ENCODE results near the gene UCN2. TPM values are rescaled to one million over a fixed set of nuclear protein-coding genes. Genes with fewer than 3 reads are reported as not detected.
A peak's percentile ranks its signal among the peaks of the same experiment; 100 is the strongest.

Gene UCN2
- total and polyA plus RNA-seq, 2 of the 4 experiments (the other 2 are of a cell fraction): 0.54 to 2.7 TPM

DNA sequence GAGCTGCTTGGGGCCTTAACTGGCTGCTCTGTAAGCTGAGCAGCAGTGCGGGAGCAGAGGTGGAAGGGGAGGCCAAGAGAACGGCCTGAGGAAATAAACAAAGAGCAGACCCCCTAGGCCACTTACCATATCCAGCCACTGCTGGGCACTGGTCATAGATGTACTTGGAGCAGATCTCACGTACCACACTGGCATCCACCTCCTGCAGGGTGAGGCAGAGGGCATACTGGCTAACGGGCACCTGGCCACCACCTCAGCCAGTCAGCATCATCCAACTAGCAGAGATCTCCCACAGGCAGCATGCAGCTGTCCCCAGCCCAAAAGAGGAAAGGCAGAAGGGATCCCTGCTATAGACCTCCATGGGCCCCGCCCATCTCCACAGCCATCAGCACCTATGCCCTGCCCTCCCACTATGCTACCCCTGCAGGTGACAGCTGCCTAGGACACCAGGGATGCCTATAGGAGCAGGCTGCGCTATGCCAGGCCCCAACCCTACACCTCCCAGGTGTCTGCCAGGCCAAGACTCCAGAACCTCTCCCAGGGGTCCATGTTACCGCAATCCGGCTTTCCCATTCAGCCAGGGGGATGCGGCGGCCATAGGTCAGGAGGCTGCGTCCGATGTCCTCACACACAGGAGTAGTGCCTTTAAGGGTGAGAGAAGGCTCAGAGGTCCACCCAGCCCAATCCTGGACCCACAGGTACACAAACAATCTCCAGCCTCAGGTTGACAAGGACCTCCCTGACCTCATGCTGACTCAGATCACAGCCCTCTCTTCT lies 36.1 kb upstream of the UCN2 start:
- peak overlapping the region; percentile 38; the same call in 1 of the 2 replicates for H4K5ac ChIP-seq (ENCODE audit: low read depth, low read length)
- peak overlapping the region; percentile 89; the same call in 1 of the 2 replicates for H3K23ac ChIP-seq (ENCODE audit: low read depth, low read length)
- H2AK5ac ChIP-seq (ENCODE audit: low read depth, low read length): peak overlapping the region; percentile 96
- in situ Hi-C loops (cut with MboI; ENCODE audit: low sequenced_read_pairs): no loop called here
- peak overlapping the region; percentile 87 for H2BK20ac ChIP-seq (ENCODE audit: low read depth, low read length)
- H3K4me1 ChIP-seq (ENCODE audit: control insufficient read depth, insufficient read depth, low read length): peaks cover 47% of the 10 kb centered on the region
- H3K36me3 ChIP-seq (ENCODE audit: control insufficient read depth, insufficient read depth, low read length): peaks cover 62% of the 10 kb centered on the region
- CTCF ChIA-PET: interaction anchor here (0.9 kb wide), 1 partner anchor 9 kb away, joined by 3 read pairs; the partner anchor contains the start of gene UQCRC1
- no peak overlapping the region for H3K56ac ChIP-seq (ENCODE audit: extremely low read depth, insufficient read depth, low read length)
- intact Hi-C loops (cut with micrococcal nuclease): no loop called here
- no peaks in the 10 kb centered on the region for H3K27me3 ChIP-seq (ENCODE audit: control insufficient read depth, insufficient read depth, low read length)
- no peaks in the 10 kb centered on the region for H3K9me3 ChIP-seq (ENCODE audit: control insufficient read depth, insufficient read depth, low read length)
- peaks cover 13 to 76% of the 10 kb centered on the region in 2 experiments; a peak in 3 of 4 replicates for H3K79me1 ChIP-seq (ENCODE audit: low read depth in 1 of 2, low read length in 2 of 2)
- H3K9ac ChIP-seq (ENCODE audit: low read depth, low read length): peak overlapping the region; percentile 40; the same call in 1 of the 2 replicates
- peaks cover 38% of the 10 kb centered on the region for H3K9me1 ChIP-seq (ENCODE audit: insufficient read depth, low read length)
- POLR2A ChIA-PET (ENCODE audit: unreplicated experiment): no interaction called here
- dilution Hi-C loops (cut with HindIII; ENCODE audit: low sequenced_read_pairs, unreplicated experiment): no loop called here
- DNase-seq (no peak), ATAC-seq (ENCODE audit: low read depth) (no peak)
- TF ChIP-seq CHD1 (IDR thresholded peaks at IDR 0.05; ENCODE audit: low read depth, low read length): no peak
- no peak for TF ChIP-seq MAZ (IDR thresholded peaks at IDR 0.05; ENCODE audit: borderline replicate concordance, low read depth, low read length)
- TF ChIP-seq FOS (IDR thresholded peaks at IDR 0.05; ENCODE audit: low read depth, low read length): no peak
- no peak for TF ChIP-seq BHLHE40 (IDR thresholded peaks at IDR 0.05; ENCODE audit: low read depth, low read length)
- TF ChIP-seq NFE2L2 (IDR thresholded peaks at IDR 0.05; ENCODE audit: low read depth, low read length): no peak
- TF ChIP-seq MXI1 (IDR thresholded peaks at IDR 0.05; ENCODE audit: borderline replicate concordance, low read depth, low read length): no peak
- TF ChIP-seq RFX5 (IDR thresholded peaks at IDR 0.05; ENCODE audit: low read depth, low read length): no peak
- TF ChIP-seq CEBPB (IDR thresholded peaks at IDR 0.05; ENCODE audit: low read depth, low read length): no peak
- TF ChIP-seq RCOR1 (IDR thresholded peaks at IDR 0.05; ENCODE audit: insufficient replicate concordance, low read length): no peak
- TF ChIP-seq, protein P1, sequence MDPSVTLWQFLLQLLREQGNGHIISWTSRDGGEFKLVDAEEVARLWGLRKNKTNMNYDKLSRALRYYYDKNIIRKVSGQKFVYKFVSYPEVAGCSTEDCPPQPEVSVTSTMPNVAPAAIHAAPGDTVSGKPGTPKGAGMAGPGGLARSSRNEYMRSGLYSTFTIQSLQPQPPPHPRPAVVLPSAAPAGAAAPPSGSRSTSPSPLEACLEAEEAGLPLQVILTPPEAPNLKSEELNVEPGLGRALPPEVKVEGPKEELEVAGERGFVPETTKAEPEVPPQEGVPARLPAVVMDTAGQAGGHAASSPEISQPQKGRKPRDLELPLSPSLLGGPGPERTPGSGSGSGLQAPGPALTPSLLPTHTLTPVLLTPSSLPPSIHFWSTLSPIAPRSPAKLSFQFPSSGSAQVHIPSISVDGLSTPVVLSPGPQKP (IDR thresholded peaks at IDR 0.05; ENCODE audit: borderline replicate concordance, low read depth, low read length): no peak
- no peak for TF ChIP-seq SMC3 (IDR thresholded peaks at IDR 0.05; ENCODE audit: low read depth, low read length)
- TF ChIP-seq, protein P2, sequence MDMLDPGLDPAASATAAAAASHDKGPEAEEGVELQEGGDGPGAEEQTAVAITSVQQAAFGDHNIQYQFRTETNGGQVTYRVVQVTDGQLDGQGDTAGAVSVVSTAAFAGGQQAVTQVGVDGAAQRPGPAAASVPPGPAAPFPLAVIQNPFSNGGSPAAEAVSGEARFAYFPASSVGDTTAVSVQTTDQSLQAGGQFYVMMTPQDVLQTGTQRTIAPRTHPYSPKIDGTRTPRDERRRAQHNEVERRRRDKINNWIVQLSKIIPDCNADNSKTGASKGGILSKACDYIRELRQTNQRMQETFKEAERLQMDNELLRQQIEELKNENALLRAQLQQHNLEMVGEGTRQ (IDR thresholded peaks at IDR 0.05; ENCODE audit: low read depth, low read length): no peak
- no peak for TF ChIP-seq RAD21 (IDR thresholded peaks at IDR 0.05; ENCODE audit: low read length)
- H4K8ac ChIP-seq (ENCODE audit: low read depth in 2 of 2, low read length in 2 of 2): peak overlapping the region; percentile 46 to 83
- WGBS, 2 experiments (ENCODE audit: extremely low coverage in 2 of 2, insufficient read length in 1 of 2): 84% methylated on average over 5 of the region's 12 CpGs; no CpG with 5 or more reads in 1 of the 2 experiments
- H3K14ac ChIP-seq (replicated peaks; ENCODE audit: low read depth, low read length): peak overlapping the region; percentile 77
- peak overlapping the region; percentile 85 for H2BK120ac ChIP-seq (ENCODE audit: low read depth, low read length)
- no peak overlapping the region for H3K4me3 ChIP-seq (ENCODE audit: insufficient read depth, low read depth, low read length)
- peak overlapping the region; percentile 82 for H4K91ac ChIP-seq (ENCODE audit: insufficient read depth, low read depth, low read length)
- peak overlapping the region; percentile 94 for H3K27ac ChIP-seq (ENCODE audit: insufficient read depth, low read length)
- H2BK5ac ChIP-seq (ENCODE audit: low read depth, low read length, poor library complexity, severe bottlenecking): peak overlapping the region; percentile 97
- H3K18ac ChIP-seq (ENCODE audit: low read depth, low read length): peak overlapping the region; percentile 28; the same call in 1 of the 2 replicates
- H2AFZ ChIP-seq (replicated peaks; ENCODE audit: low read length, poor library complexity): peak overlapping the region; percentile 54
- H2AK9ac ChIP-seq (replicated peaks; ENCODE audit: low read depth, low read length, poor library complexity): peak overlapping the region; percentile 90
- peak overlapping the region; percentile 99 for H3K4ac ChIP-seq (ENCODE audit: low read depth, low read length)
- H2BK15ac ChIP-seq (ENCODE audit: low read depth, low read length): peak overlapping the region; percentile 67; the same call in 2 of the 3 replicates
- H3K4me2 ChIP-seq (ENCODE audit: low read depth, low read length): no peak overlapping the region
- BruUV-seq (replicated peaks): no TSS peak
- H4K20me1 ChIP-seq (ENCODE audit: insufficient read depth, low read length): peaks cover 23% of the 10 kb centered on the region
